ENCODE results near the gene CGB2. TPM values are rescaled to one million over a fixed set of nuclear protein-coding genes. Genes with fewer than 3 reads are reported as not detected.

The CGB2 gene
- total RNA-seq, 2 experiments from 2014 or later, result not detected

DNA sequence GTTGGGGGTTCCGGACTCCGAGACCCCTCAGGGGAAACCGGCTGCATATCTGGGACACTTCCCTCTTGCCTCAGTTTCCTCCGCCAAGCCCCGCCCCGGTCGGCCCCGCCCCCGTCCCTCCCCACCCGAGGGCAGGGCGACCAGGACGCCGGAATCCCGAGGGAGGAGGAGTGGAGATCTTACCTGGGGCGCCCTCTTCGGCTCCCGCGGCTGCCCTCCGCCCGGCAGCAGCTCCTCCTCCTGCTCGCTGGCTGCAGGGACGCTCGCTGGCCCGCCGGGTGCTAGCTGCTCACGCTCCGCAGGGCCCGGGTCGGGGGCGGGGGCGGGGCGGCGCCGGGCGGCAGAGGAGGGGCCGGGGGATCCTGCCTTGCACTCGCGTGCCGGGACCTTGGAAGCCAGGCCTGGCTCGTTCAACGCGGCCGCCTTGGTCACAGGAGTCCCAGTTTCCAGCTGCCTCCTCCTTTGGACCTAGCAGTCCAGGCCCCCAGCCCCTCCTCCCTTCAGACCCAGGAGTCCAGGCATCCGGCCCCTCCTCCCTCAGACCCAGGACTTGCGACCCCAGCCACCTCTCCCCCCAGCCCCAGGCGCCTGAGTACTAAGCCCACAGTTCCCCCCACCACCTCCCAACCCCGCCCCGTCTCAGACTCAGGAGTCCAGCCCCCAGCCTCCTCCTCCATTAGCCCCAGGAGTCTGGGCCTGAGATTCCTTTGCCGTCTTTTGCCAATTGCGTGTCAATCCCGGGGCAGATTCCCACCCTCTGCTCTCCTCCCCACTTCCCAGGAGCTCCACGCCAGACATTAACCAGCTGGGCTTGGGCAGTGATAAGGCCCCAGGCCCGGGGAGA lies 33.3 kb downstream of the CGB2 start, which contains the start of gene NTF4:
TSS of gene NTF4 (minus strand) at position 51 of the 844 bp plus-strand sequence. CDS start 2,821 bp downstream, outside the sequence.
- no peaks in the 10 kb centered on the region for H3K4me1 ChIP-seq (ENCODE audit: insufficient read depth, low read length, poor library complexity, severe bottlenecking)
- H3K36me3 ChIP-seq (ENCODE audit: insufficient read depth, low read length), result no peaks in the 10 kb centered on the region
- no peaks in the 10 kb centered on the region for H3K9me2 ChIP-seq (ENCODE audit: insufficient read depth, low read length)
- intact Hi-C loops (cut with micrococcal nuclease; ENCODE audit: unreplicated experiment), result no loop called here
- H3K9me3 ChIP-seq (ENCODE audit: low read length), result no peaks in the 10 kb centered on the region
- H3K4me3 ChIP-seq (ENCODE audit: low read depth, low read length, poor library complexity, severe bottlenecking), result no peak within 1 kb of the TSS
- H2AFZ ChIP-seq (ENCODE audit: low read length), result no peak within 1 kb of the TSS
- POLR2A ChIA-PET, result no interaction called here
- no peaks in the 10 kb centered on the region; the same call in 1 of the 2 replicates for H4K20me1 ChIP-seq (ENCODE audit: insufficient read depth, low read length)
- no peak for DNase-seq (ENCODE audit: low spot score)
- CTCF ChIA-PET (ENCODE audit: unreplicated experiment), result no interaction called here
- no peaks in the 10 kb centered on the region for H3K79me2 ChIP-seq (ENCODE audit: insufficient read depth, low read depth, low read length)
- no peak within 1 kb of the TSS for H3K4me2 ChIP-seq (ENCODE audit: low read length)
- no peak within 1 kb of the TSS for H3K27ac ChIP-seq (ENCODE audit: low read depth, low read length, poor library complexity, severe bottlenecking)
- TF ChIP-seq CTCF (conservative IDR thresholded peaks at IDR 0.05; ENCODE audit: low read length) (no peak), EZH2phosphoT487 (IDR thresholded peaks at IDR 0.05; ENCODE audit: borderline replicate concordance, low read depth, low read length) (no peak)
- no TSS peak for BruUV-seq (replicated peaks)

DNA sequence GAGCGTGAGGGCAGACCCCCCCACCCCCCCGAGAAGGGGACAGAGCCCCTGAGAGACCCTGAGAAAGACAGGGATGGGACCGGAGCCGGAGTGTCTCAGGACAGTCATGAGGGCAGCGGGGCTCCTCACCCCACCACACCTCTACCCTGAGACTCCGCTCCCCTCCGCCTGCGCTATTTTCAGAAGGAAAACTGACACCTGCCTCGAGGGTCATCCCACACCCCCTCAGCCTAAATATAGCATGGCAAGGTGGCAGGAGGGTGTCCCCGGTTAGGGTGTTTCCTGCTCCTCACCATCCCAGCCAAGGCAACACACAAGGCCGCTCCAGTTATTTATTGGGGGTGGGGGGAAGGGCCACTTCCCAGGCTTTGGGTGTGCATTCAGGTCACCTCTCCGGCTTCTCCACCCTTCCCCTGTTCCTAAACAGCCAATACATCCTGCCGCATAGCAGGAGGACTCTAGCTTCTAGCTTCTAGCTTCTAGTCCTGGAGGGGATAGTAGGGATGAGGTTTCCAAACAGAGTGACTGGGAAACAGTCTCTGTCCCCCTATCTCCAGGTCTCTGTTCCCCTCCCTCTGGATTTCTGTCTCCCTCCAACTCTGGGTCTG lies 34.3 kb downstream of the CGB2 start:
- no peak for DNase-seq (ENCODE audit: low spot score)
- no peaks in the 10 kb centered on the region for H3K4me1 ChIP-seq (ENCODE audit: insufficient read depth, low read length, poor library complexity, severe bottlenecking)
- no peaks in the 10 kb centered on the region for H3K36me3 ChIP-seq (ENCODE audit: insufficient read depth, low read length)
- H3K27ac ChIP-seq (ENCODE audit: low read depth, low read length, poor library complexity, severe bottlenecking), result no peak overlapping the region
- H4K20me1 ChIP-seq (ENCODE audit: insufficient read depth, low read length), result no peaks in the 10 kb centered on the region; the same call in 1 of the 2 replicates
- no peaks in the 10 kb centered on the region for H3K9me2 ChIP-seq (ENCODE audit: insufficient read depth, low read length)
- H2AFZ ChIP-seq (ENCODE audit: low read length), result no peak overlapping the region
- no peak overlapping the region for H3K4me3 ChIP-seq (ENCODE audit: low read depth, low read length, poor library complexity, severe bottlenecking)
- H3K4me2 ChIP-seq (ENCODE audit: low read length), result no peak overlapping the region
- intact Hi-C loops (cut with micrococcal nuclease; ENCODE audit: unreplicated experiment), result no loop called here
- ChIA-PET CTCF (ENCODE audit: unreplicated experiment) (no interaction called here), POLR2A (no interaction called here)
- TF ChIP-seq EZH2phosphoT487 (IDR thresholded peaks at IDR 0.05; ENCODE audit: borderline replicate concordance, low read depth, low read length) (no peak), CTCF (conservative IDR thresholded peaks at IDR 0.05; ENCODE audit: low read length) (no peak)
- H3K9me3 ChIP-seq (ENCODE audit: low read length), result no peaks in the 10 kb centered on the region
- no TSS peak for BruUV-seq (replicated peaks)
- H3K79me2 ChIP-seq (ENCODE audit: insufficient read depth, low read depth, low read length), result no peaks in the 10 kb centered on the region

DNA sequence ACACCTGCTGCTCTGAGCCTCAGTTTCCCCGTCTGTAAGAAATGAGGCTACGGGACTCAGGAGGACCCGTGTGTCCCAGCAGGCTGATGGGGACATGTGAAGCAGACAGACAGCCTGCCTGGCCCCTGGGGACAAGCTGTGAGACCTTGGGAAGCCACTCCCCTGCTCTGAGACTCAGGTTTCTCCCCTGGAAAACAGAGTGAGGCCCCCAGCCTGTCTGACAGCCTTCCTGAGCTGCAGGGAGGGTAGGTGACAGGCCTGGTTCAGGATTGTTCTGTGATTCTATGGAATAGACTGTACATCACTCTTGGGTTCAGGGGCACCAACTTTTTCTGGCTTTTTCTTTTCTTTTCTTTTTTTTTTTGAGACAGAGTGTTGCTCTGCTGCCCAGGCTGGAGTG lies 35.9 kb downstream of the CGB2 start:
- DNase-seq (ENCODE audit: low spot score), result no peak
- H2AFZ ChIP-seq (ENCODE audit: low read length), result no peak overlapping the region
- no peak overlapping the region for H3K27ac ChIP-seq (ENCODE audit: low read depth, low read length, poor library complexity, severe bottlenecking)
- H3K4me2 ChIP-seq (ENCODE audit: low read length), result no peak overlapping the region
- no peak for TF ChIP-seq EZH2phosphoT487 (IDR thresholded peaks at IDR 0.05; ENCODE audit: borderline replicate concordance, low read depth, low read length)
- no peak for TF ChIP-seq CTCF (conservative IDR thresholded peaks at IDR 0.05; ENCODE audit: low read length)
- intact Hi-C loops (cut with micrococcal nuclease; ENCODE audit: unreplicated experiment), result no loop called here
- no peaks in the 10 kb centered on the region for H3K9me2 ChIP-seq (ENCODE audit: insufficient read depth, low read length)
- H3K4me3 ChIP-seq (ENCODE audit: low read depth, low read length, poor library complexity, severe bottlenecking), result no peak overlapping the region
- no peaks in the 10 kb centered on the region for H3K79me2 ChIP-seq (ENCODE audit: insufficient read depth, low read depth, low read length)
- no peaks in the 10 kb centered on the region for H3K4me1 ChIP-seq (ENCODE audit: insufficient read depth, low read length, poor library complexity, severe bottlenecking)
- no peaks in the 10 kb centered on the region for H3K9me3 ChIP-seq (ENCODE audit: low read length)
- H3K36me3 ChIP-seq (ENCODE audit: insufficient read depth, low read length), result no peaks in the 10 kb centered on the region
- H4K20me1 ChIP-seq (ENCODE audit: insufficient read depth, low read length), result no peaks in the 10 kb centered on the region; the same call in 1 of the 2 replicates
- CTCF ChIA-PET (ENCODE audit: unreplicated experiment), result no interaction called here
- BruUV-seq (replicated peaks), result no TSS peak
- POLR2A ChIA-PET, result interaction anchor here (0.7 kb wide), 1 partner anchor 28 kb away, joined by 3 read pairs; no protein-coding TSS in a partner anchor

All from OCI-LY7 (cell line).